ENCODE data around the gene ITGB4. TPM values are rescaled to one million over a fixed set of nuclear protein-coding genes. Genes with fewer than 3 reads are reported as not detected.

ITGB4 gene
- total and polyA plus RNA-seq, 2 of the 13 experiments (the other 11 are each of a cell fraction or from before 2014, with no cell fraction given) = 6.9 to 14.5 TPM

DNA sequence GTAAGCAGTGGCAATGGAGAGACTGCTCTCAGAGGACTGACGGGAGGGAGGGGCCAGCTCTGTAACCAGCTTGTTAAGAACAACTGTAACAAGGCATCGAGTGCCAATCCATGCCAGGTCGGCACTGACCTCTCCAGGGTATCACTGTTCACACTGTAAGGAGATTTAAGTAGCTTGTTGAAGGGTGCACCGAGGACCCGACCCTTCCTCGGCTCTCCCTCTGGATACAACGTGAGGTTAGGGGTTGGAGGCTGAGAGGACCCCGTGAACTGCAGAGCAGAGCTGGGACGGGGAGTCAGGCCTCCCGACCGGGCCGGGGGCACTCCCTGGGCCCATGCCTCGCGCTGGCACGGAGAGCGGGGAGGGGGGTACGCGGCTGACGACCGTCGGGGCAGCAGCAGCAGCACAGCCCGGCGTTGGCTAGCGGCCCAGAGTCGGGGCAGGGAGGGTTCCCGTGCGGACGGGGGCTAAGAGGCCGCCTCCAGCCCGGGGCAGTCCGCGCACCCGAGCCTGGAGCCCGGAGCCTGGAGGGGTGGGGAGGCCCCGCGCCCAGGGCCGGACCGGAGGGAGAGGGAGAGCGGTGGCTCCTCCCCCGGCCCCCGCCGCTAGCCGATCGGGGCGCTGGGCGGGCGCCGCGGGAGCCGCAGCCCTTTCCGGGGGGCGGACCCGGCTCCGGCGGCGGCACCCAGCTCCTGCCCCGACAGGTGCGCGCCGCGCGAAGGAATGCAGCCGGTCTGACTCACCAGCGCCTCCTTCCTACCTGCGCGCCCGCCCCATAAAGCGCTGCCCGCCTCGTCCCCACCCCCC is at the start of gene ITGB4 (continued):
- TF ChIP-seq POLR2AphosphoS2 (IDR thresholded peaks at IDR 0.05; ENCODE audit: low read depth, low read length) (no peak), SIX1 (CRISPR knock-in tag; IDR thresholded peaks at IDR 0.05; ENCODE audit: borderline replicate concordance) (no peak), GFI1 (CRISPR knock-in tag; IDR thresholded peaks at IDR 0.05; ENCODE audit: borderline replicate concordance) (no peak), ZNF329 (CRISPR knock-in tag; IDR thresholded peaks at IDR 0.05; ENCODE audit: low read depth) (no peak), MIXL1 (CRISPR knock-in tag; IDR thresholded peaks at IDR 0.05) (no peak), ZSCAN22 (CRISPR knock-in tag; IDR thresholded peaks at IDR 0.05) (no peak), ESRRA (CRISPR knock-in tag; IDR thresholded peaks at IDR 0.05; ENCODE audit: low read depth) (no peak)
- TF ChIP-seq, protein P1, sequence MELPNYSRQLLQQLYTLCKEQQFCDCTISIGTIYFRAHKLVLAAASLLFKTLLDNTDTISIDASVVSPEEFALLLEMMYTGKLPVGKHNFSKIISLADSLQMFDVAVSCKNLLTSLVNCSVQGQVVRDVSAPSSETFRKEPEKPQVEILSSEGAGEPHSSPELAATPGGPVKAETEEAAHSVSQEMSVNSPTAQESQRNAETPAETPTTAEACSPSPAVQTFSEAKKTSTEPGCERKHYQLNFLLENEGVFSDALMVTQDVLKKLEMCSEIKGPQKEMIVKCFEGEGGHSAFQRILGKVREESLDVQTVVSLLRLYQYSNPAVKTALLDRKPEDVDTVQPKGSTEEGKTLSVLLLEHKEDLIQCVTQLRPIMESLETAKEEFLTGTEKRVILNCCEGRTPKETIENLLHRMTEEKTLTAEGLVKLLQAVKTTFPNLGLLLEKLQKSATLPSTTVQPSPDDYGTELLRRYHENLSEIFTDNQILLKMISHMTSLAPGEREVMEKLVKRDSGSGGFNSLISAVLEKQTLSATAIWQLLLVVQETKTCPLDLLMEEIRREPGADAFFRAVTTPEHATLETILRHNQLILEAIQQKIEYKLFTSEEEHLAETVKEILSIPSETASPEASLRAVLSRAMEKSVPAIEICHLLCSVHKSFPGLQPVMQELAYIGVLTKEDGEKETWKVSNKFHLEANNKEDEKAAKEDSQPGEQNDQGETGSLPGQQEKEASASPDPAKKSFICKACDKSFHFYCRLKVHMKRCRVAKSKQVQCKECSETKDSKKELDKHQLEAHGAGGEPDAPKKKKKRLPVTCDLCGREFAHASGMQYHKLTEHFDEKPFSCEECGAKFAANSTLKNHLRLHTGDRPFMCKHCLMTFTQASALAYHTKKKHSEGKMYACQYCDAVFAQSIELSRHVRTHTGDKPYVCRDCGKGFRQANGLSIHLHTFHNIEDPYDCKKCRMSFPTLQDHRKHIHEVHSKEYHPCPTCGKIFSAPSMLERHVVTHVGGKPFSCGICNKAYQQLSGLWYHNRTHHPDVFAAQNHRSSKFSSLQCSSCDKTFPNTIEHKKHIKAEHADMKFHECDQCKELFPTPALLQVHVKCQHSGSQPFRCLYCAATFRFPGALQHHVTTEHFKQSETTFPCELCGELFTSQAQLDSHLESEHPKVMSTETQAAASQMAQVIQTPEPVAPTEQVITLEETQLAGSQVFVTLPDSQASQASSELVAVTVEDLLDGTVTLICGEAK (IDR thresholded peaks at IDR 0.05) = no peak
- TF ChIP-seq, protein P1 (CRISPR knock-in tag; IDR thresholded peaks at IDR 0.05) = no peak
- TF ChIP-seq, protein P2, sequence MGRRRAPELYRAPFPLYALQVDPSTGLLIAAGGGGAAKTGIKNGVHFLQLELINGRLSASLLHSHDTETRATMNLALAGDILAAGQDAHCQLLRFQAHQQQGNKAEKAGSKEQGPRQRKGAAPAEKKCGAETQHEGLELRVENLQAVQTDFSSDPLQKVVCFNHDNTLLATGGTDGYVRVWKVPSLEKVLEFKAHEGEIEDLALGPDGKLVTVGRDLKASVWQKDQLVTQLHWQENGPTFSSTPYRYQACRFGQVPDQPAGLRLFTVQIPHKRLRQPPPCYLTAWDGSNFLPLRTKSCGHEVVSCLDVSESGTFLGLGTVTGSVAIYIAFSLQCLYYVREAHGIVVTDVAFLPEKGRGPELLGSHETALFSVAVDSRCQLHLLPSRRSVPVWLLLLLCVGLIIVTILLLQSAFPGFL (CRISPR knock-in tag; IDR thresholded peaks at IDR 0.05) = no peak
- TF ChIP-seq, protein P3, sequence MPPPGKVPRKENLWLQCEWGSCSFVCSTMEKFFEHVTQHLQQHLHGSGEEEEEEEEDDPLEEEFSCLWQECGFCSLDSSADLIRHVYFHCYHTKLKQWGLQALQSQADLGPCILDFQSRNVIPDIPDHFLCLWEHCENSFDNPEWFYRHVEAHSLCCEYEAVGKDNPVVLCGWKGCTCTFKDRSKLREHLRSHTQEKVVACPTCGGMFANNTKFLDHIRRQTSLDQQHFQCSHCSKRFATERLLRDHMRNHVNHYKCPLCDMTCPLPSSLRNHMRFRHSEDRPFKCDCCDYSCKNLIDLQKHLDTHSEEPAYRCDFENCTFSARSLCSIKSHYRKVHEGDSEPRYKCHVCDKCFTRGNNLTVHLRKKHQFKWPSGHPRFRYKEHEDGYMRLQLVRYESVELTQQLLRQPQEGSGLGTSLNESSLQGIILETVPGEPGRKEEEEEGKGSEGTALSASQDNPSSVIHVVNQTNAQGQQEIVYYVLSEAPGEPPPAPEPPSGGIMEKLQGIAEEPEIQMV (CRISPR knock-in tag; IDR thresholded peaks at IDR 0.05; ENCODE audit: low read depth) = no peak
- TF ChIP-seq, protein P4, sequence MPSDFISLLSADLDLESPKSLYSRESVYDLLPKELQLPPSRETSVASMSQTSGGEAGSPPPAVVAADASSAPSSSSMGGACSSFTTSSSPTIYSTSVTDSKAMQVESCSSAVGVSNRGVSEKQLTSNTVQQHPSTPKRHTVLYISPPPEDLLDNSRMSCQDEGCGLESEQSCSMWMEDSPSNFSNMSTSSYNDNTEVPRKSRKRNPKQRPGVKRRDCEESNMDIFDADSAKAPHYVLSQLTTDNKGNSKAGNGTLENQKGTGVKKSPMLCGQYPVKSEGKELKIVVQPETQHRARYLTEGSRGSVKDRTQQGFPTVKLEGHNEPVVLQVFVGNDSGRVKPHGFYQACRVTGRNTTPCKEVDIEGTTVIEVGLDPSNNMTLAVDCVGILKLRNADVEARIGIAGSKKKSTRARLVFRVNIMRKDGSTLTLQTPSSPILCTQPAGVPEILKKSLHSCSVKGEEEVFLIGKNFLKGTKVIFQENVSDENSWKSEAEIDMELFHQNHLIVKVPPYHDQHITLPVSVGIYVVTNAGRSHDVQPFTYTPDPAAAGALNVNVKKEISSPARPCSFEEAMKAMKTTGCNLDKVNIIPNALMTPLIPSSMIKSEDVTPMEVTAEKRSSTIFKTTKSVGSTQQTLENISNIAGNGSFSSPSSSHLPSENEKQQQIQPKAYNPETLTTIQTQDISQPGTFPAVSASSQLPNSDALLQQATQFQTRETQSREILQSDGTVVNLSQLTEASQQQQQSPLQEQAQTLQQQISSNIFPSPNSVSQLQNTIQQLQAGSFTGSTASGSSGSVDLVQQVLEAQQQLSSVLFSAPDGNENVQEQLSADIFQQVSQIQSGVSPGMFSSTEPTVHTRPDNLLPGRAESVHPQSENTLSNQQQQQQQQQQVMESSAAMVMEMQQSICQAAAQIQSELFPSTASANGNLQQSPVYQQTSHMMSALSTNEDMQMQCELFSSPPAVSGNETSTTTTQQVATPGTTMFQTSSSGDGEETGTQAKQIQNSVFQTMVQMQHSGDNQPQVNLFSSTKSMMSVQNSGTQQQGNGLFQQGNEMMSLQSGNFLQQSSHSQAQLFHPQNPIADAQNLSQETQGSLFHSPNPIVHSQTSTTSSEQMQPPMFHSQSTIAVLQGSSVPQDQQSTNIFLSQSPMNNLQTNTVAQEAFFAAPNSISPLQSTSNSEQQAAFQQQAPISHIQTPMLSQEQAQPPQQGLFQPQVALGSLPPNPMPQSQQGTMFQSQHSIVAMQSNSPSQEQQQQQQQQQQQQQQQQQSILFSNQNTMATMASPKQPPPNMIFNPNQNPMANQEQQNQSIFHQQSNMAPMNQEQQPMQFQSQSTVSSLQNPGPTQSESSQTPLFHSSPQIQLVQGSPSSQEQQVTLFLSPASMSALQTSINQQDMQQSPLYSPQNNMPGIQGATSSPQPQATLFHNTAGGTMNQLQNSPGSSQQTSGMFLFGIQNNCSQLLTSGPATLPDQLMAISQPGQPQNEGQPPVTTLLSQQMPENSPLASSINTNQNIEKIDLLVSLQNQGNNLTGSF (CRISPR knock-in tag; IDR thresholded peaks at IDR 0.05) = peak; percentile 53; the same call in 1 of the 2 replicates
